Measurements from ENCODE around the gene SURF2.

DNA sequence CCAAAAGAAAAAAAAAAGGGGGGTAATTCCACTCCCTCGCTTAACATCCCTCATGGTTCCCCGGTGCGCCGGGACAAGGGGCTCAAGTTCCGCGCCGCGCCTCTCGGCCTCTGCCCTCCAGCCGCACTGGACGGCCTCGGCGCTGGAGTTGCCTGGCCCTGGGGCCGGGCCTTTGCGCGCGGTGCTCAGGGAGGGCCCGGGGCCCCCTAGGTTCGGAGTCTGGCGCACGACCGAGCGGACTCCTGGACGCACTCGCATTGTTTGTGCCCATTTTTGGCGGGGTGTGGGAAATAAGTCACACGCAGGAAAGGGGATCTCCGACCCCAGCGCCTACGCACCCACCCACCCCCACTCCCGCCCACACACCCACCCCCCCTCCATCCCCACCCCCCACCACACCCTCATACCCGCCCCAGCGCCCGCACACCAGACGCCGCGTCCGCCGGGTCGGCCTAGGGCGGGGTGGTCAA is 8.8 kb upstream of the SURF2 start:
- TF ChIP-seq EZH2 (IDR thresholded peaks at IDR 0.05; ENCODE audit: insufficient read depth, low read length): no peak
- TF ChIP-seq, protein P1, sequence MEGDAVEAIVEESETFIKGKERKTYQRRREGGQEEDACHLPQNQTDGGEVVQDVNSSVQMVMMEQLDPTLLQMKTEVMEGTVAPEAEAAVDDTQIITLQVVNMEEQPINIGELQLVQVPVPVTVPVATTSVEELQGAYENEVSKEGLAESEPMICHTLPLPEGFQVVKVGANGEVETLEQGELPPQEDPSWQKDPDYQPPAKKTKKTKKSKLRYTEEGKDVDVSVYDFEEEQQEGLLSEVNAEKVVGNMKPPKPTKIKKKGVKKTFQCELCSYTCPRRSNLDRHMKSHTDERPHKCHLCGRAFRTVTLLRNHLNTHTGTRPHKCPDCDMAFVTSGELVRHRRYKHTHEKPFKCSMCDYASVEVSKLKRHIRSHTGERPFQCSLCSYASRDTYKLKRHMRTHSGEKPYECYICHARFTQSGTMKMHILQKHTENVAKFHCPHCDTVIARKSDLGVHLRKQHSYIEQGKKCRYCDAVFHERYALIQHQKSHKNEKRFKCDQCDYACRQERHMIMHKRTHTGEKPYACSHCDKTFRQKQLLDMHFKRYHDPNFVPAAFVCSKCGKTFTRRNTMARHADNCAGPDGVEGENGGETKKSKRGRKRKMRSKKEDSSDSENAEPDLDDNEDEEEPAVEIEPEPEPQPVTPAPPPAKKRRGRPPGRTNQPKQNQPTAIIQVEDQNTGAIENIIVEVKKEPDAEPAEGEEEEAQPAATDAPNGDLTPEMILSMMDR (IDR thresholded peaks at IDR 0.05; ENCODE audit: insufficient read depth, low read depth, low read length): no peak
